NT2/D1 (cell line): ENCODE measurements around the gene FNDC3B.

ENCODE experiments used
- DNase-seq: peaks from one replicate; pipeline ENCODE4 v3.0.0-alpha.2; 2011; ENCODE audit warnings: low read depth, low spot score
- H3K27me3 ChIP-seq: 2 replicates; pipeline ENCODE4 v1.6.0; 2011; ENCODE audit warnings: mild to moderate bottlenecking; ENCODE audit not compliant: insufficient read length, insufficient read depth
- H3K36me3 ChIP-seq: 2 replicates; pipeline ENCODE4 v1.6.1; 2011; ENCODE audit warnings: mild to moderate bottlenecking, low read length, mixed read lengths; ENCODE audit not compliant: insufficient read depth, insufficient read length
- H3K4me1 ChIP-seq: 2 replicates; pipeline ENCODE4 v1.5.1; 2011; ENCODE audit not compliant: insufficient read depth, insufficient read length
- H3K4me3 ChIP-seq: 2 replicates; pipeline ENCODE4 v1.5.1; 2011; ENCODE audit warnings: low read depth; ENCODE audit not compliant: insufficient read length
- H3K9ac ChIP-seq: 2 replicates; pipeline ENCODE4 v1.6.0; 2011; ENCODE audit warnings: low read depth; ENCODE audit not compliant: insufficient read length
- H3K9me3 ChIP-seq: 2 replicates; pipeline ENCODE4 v1.5.1; 2011; ENCODE audit warnings: mild to moderate bottlenecking, low read length; ENCODE audit not compliant: insufficient read depth
- SUZ12 ChIP-seq: IDR thresholded peaks from 2 replicates; pipeline ENCODE4 v1.6.1; 2011; ENCODE audit not compliant: insufficient read length, insufficient read depth; ENCODE audit errors: extremely low read depth
- YY1 ChIP-seq: IDR thresholded peaks from 2 replicates; pipeline ENCODE4 v1.6.1; 2011; ENCODE audit not compliant: insufficient read length, insufficient read depth
- ZNF274 ChIP-seq: IDR thresholded peaks from 2 replicates; pipeline ENCODE4 v1.6.1; 2011; ENCODE audit warnings: mild to moderate bottlenecking, low read depth, low read length

The FNDC3B gene

GRCh38 chr3:172102883-172103310 is 63.5 kb downstream of the FNDC3B start:
- Histone ChIP-seq H3K27me3 (no peaks in the 10 kb centered on the region), H3K36me3 (no peaks in the 10 kb centered on the region), H3K9me3 (no peaks in the 10 kb centered on the region), H3K4me3 (no peak overlapping the region), H3K9ac (no peak overlapping the region), H3K4me1 (no peaks in the 10 kb centered on the region)
- DNase-seq: no peak
- no peak for TF ChIP-seq YY1
- TF ChIP-seq ZNF274: no peak
- no peak for TF ChIP-seq SUZ12

DNA sequence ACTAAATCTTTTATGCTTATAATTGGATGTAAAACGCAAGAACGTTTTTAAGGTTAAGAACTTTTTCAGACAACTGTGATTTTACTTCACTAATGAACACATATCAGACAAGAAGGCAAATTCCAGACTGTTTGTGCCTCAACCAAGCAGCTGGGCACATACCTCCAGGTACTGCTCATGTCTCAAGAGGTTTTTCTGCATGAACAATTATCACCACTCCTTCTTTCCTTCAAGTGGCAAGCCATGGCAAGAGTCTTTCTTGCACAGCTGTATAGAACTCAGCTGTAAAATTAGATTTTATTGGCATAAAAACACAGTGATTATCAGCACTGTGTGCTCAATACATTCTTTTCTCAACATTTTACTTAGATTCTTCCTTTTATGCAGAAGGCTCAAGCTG is 64.3 kb downstream of the FNDC3B start:
- no peaks in the 10 kb centered on the region for H3K4me1 ChIP-seq
- DNase-seq: no peak

DNA sequence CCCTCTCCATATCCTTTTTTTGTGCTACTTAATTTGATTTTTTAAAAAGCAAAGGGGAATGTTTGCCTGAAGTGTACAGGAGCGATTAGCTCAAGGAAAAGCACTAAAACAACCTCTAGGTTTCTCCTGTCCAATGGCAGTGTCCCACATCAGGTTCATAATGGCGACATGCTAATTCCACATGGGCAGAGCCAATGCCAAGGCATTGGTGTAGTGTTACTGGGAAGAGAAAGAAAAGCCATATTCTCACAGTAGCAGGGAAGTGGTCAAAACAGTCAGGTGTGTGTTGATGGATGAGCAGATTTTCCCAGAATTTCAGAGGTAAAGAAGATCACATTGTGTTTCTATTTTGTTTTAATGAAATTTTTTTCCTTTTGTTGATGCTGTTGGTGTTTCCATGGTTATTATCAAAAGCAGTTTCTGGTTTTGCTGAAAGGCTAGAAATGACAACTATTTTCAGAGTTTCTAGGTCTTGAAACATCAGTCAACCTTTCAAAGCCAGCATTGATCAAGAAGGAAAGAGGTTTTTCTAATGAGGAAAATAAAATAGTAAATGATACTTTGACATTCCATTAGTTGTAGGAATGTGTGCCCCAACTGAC is 65.2 kb downstream of the FNDC3B start:
- no peak for DNase-seq
- TF ChIP-seq SUZ12 (no peak), YY1 (no peak), ZNF274 (no peak)
- Histone ChIP-seq H3K36me3 (peaks cover 3% of the 10 kb centered on the region), H3K9me3 (no peaks in the 10 kb centered on the region), H3K27me3 (no peaks in the 10 kb centered on the region), H3K9ac (no peak overlapping the region), H3K4me1 (no peaks in the 10 kb centered on the region), H3K4me3 (no peak overlapping the region)

More for the DNA sequence above, 64.3 kb downstream of the FNDC3B start:
- Histone ChIP-seq H3K4me3 (no peak overlapping the region), H3K9me3 (no peaks in the 10 kb centered on the region), H3K9ac (no peak overlapping the region), H3K27me3 (no peaks in the 10 kb centered on the region), H3K36me3 (no peaks in the 10 kb centered on the region)
- TF ChIP-seq SUZ12: no peak
- TF ChIP-seq ZNF274: no peak
- no peak for TF ChIP-seq YY1

GRCh38 chr3:172106037-172106954 is 66.9 kb downstream of the FNDC3B start:
- Histone ChIP-seq H3K9me3 (no peaks in the 10 kb centered on the region), H3K4me1 (no peaks in the 10 kb centered on the region), H3K4me3 (no peak overlapping the region), H3K9ac (no peak overlapping the region), H3K36me3 (peaks cover 7% of the 10 kb centered on the region), H3K27me3 (no peaks in the 10 kb centered on the region)
- TF ChIP-seq ZNF274: no peak
- TF ChIP-seq YY1: no peak
- no peak for TF ChIP-seq SUZ12
- DNase-seq: no peak

DNA sequence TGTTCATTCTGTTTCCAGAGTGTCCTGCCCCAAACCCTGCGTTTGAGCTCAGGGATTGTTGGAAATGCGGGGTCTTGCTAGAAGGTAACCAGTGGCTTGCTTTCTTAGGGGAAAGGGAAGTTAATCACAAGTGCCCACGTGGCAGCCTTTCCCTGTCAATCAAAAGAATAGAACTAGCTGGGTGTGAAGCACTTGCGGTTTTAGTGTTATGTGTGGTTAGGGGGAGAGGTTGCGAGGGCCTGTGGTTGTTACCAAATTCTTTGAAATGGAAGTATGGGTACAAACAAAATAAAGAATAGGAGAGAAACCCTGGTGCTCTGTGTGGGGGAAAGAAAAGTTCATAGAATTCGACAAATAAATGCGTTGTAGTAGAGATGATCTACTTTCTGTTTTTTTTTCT is 67.6 kb downstream of the FNDC3B start:
- Histone ChIP-seq H3K4me1 (no peaks in the 10 kb centered on the region), H3K36me3 (peaks cover 9% of the 10 kb centered on the region), H3K9me3 (no peaks in the 10 kb centered on the region), H3K9ac (no peak overlapping the region), H3K4me3 (no peak overlapping the region), H3K27me3 (no peaks in the 10 kb centered on the region)
- no peak for DNase-seq
- TF ChIP-seq ZNF274 (no peak), SUZ12 (no peak), YY1 (no peak)

- H3K27me3 ChIP-seq: no peaks in the 10 kb centered on the region
- peaks cover 13% of the 10 kb centered on the region for H3K36me3 ChIP-seq
- no peak for DNase-seq
- H3K4me3 ChIP-seq: no peak overlapping the region
- TF ChIP-seq SUZ12: no peak
- no peak for TF ChIP-seq YY1
- TF ChIP-seq ZNF274: no peak
- no peak overlapping the region for H3K9ac ChIP-seq
- no peaks in the 10 kb centered on the region for H3K9me3 ChIP-seq
- H3K4me1 ChIP-seq: no peaks in the 10 kb centered on the region
Measured at GRCh38 chr3:172107403-172107802, 68.0 kb downstream of the FNDC3B start.

DNA sequence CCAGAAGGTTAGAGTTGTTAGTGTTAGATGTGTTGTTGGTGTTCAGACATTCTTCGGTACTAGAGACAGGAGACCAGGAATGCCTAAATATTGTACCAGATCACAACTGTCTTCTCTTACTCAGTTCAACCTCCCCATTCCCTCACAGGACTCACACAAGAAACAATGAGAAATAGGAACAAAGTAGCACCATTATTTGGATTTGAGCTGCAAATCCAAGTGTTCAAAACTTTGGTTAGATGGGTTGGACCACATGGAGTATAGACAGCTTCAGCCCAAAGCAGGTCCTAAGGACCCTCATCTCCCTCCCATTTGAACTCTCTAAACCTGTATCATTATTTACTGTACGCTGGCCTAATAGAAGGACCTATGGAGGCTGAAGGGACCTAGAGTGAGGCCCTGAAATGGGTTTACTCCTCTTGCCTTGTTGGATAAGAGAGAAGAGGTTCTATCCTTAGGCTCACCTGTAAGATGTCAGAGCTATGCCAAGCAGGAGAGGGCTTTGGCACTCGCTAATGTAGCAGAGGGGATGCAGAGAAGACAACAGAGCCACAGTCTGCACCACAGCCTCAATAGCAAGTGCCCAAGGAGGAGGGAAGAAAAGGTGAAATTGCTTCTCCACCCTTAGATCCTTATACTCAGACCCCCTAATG is 70.9 kb downstream of the FNDC3B start:
- no peak for DNase-seq
- TF ChIP-seq ZNF274 (no peak), SUZ12 (no peak), YY1 (no peak)
- Histone ChIP-seq H3K4me1 (no peaks in the 10 kb centered on the region), H3K4me3 (no peak overlapping the region), H3K36me3 (peaks cover 39% of the 10 kb centered on the region), H3K9ac (no peak overlapping the region), H3K27me3 (no peaks in the 10 kb centered on the region), H3K9me3 (no peaks in the 10 kb centered on the region)
